GM12878 (cell line): ENCODE data around the gene NCKAP5. TPM values are rescaled to one million over a fixed set of nuclear protein-coding genes. Genes with fewer than 3 reads are reported as not detected.

ENCODE experiments used
- ATAC-seq: fragments of 200-7000 bp; cut with Tn5 transposase; 3 replicates; pipeline ENCODE4 v1.9.1; 2020; ENCODE audit warnings: mild to moderate bottlenecking, moderate library complexity
- BruUV-seq: library from RNA; stranded (reverse); fragments of 400-500 nt; replicated peaks from 2 replicates; lab custom pipeline; 2021; lab: Mats Ljungman, UMichigan
- CTCF ChIA-PET: fragments of 300-600 bp; sonication (Branson Sonifier 250); formaldehyde crosslinking; extraction: SDS; loops from one replicate; lab custom pipeline; 2021; ENCODE audit warnings: inconsistent platforms; lab: Yijun Ruan, JAX
- POLR2A ChIA-PET: fragments of 350-600 bp; formaldehyde crosslinking; extraction: SDS; loops from one replicate; lab custom pipeline; 2021; ENCODE audit warnings: inconsistent platforms; lab: Charles Lee
- RAD21 ChIA-PET: fragments of 300-600 bp; sonication (Branson Sonifier 250); formaldehyde crosslinking; loops from one replicate; lab custom pipeline; 2023; ENCODE audit warnings: antibody characterized with exemption; ENCODE audit not compliant: unreplicated experiment; lab: Charles Lee
- SMC1A ChIA-PET: fragments of 300-600 bp; sonication (Branson Sonifier 250); formaldehyde crosslinking; loops from one replicate; lab custom pipeline; 2023; ENCODE audit not compliant: unreplicated experiment, uncharacterized antibody; lab: Charles Lee
- DNase-seq: peaks from one replicate; pipeline ENCODE4 v3.0.0-alpha.2; 2011; ENCODE audit warnings: low read depth, low spot score
- FAIRE-seq: peaks from 3 replicates; lab custom pipeline; 2011; peaks lifted over from hg19 to GRCh38; lab: Jason Lieb, UNC
- H2AFZ ChIP-seq: 2 replicates; pipeline ENCODE4 v1.6.0; 2011; ENCODE audit warnings: low read depth, low read length, control low read depth; ENCODE audit not compliant: control insufficient read depth
- H3K27ac ChIP-seq: 2 replicates; pipeline ENCODE4 v1.5.1; 2011; ENCODE audit warnings: control low read depth; ENCODE audit not compliant: control insufficient read depth, insufficient read depth
- H3K27me3 ChIP-seq, 2 experiments: replicated peaks in 1 of 2; 2 replicates each; pipeline versions ENCODE4 v1.6.0 to v1.6.1; 2011; ENCODE audit warnings: low read length in 1 of 2; ENCODE audit not compliant: control insufficient read depth in 2 of 2, insufficient read depth in 2 of 2
- H3K36me3 ChIP-seq, 2 experiments: 2 replicates each; pipeline ENCODE4 v1.5.1; 2011; ENCODE audit warnings: low read length in 1 of 2; ENCODE audit not compliant: control insufficient read depth in 2 of 2, insufficient read depth in 2 of 2
- H3K4me1 ChIP-seq: 2 replicates; pipeline ENCODE4 v1.6.1; 2011; ENCODE audit warnings: mild to moderate bottlenecking, low read length, moderate library complexity, mixed read lengths; ENCODE audit not compliant: control insufficient read depth, insufficient read depth
- H3K4me2 ChIP-seq: 2 replicates; pipeline ENCODE4 v1.6.0; 2011; ENCODE audit warnings: control low read depth; ENCODE audit not compliant: control insufficient read depth, insufficient read depth
- H3K4me3 ChIP-seq: fragments of 200-600 bp; sonication (generic); 2 replicates; pipeline ENCODE4 v1.5.1; 2016
- H3K79me2 ChIP-seq: 2 replicates; pipeline ENCODE4 v1.6.0; 2011; ENCODE audit warnings: low read length; ENCODE audit not compliant: control insufficient read depth, insufficient read depth
- H3K9ac ChIP-seq: 2 replicates; pipeline ENCODE4 v1.8.0; 2011; ENCODE audit warnings: low read length, control low read depth, mixed read lengths; ENCODE audit not compliant: control insufficient read depth, insufficient read depth
- H3K9me3 ChIP-seq: replicated peaks from 3 replicates; pipeline ENCODE4 v1.5.1; 2011; ENCODE audit warnings: mild to moderate bottlenecking, low read length; ENCODE audit not compliant: control insufficient read depth, insufficient read depth
- H4K20me1 ChIP-seq: 2 replicates; pipeline ENCODE4 v1.6.0; 2011; ENCODE audit not compliant: control insufficient read depth, insufficient read depth
- DPF2 ChIP-seq: fragments of 450-650 bp; IDR thresholded peaks from 2 replicates; pipeline ENCODE4 v1.6.1; 2017; ENCODE audit warnings: mild to moderate bottlenecking
- E2F8 ChIP-seq: fragments of 450-650 bp; IDR thresholded peaks from 2 replicates; pipeline ENCODE4 v1.6.1; 2018; ENCODE audit warnings: mild to moderate bottlenecking, low read depth, moderate library complexity; ENCODE audit not compliant: partially characterized antibody
- KLF5 ChIP-seq: fragments of 450-650 bp; IDR thresholded peaks from 2 replicates; pipeline ENCODE4 v1.6.1; 2014; ENCODE audit warnings: mild to moderate bottlenecking; ENCODE audit not compliant: partially characterized antibody
- RELA ChIP-seq: fragments of 450-650 bp; IDR thresholded peaks from 2 replicates; pipeline ENCODE4 v1.8.0; 2014; ENCODE audit warnings: borderline replicate concordance; ENCODE audit not compliant: partially characterized antibody
- SUZ12 ChIP-seq: fragments of 200-600 bp; sonication (generic); IDR thresholded peaks from one replicate; pipeline ENCODE4 v1.6.1; 2018; ENCODE audit warnings: antibody characterized with exemption, mild to moderate bottlenecking; ENCODE audit not compliant: unreplicated experiment
- WGBS: methylation state at CpG from one replicate; pipeline ENCODE4 v1.1.6; 2016; ENCODE audit warnings: low lambda C conversion rate; ENCODE audit not compliant: insufficient replicate concordance, insufficient coverage; ENCODE audit errors: missing lambda C conversion rate; 5-methylcytosine and 5-hydroxymethylcytosine counted together
- in situ Hi-C: fragments of 300-500 bp; cut with MboI; formaldehyde crosslinking; loops from 9 replicates; pipeline ENCODE4 v1.14.3; 2018; ENCODE audit warnings: mixed read lengths
- intact Hi-C: fragments of 100-400 bp; cut with micrococcal nuclease; formaldehyde crosslinking; loops from one replicate; pipeline ENCODE4 v1.14.2; 2022; ENCODE audit not compliant: unreplicated experiment
- polyA plus RNA-seq, 11 experiments: library from polyadenylated mRNA; depleted of rRNA in 4 of 11; unstranded in 6 of 11; stranded (reverse) in 5 of 11; fragments of >200 nt; fragmentation: Nextera tagmentation in 4 of 11; fragmentation: Illumina TruSeq in 1 of 11; extraction: Ambion mirVana in 4 of 11; extraction: Trizol in 1 of 11; gene quantifications; 1 replicate in 1 of 11; 2 replicates in 10 of 11; pipeline versions ENCODE4 v1.2.1 to v1.2.3, GENCODE V29; 2011 to 2016; ENCODE audit warnings: inconsistent platforms in 2 of 11, missing spikeins in 2 of 11, low read depth in 1 of 11
- total RNA-seq, 4 experiments: library from RNA; depleted of rRNA in 3 of 4; stranded (reverse); fragments of >200 nt in 3 of 4; fragmentation: Illumina TruSeq in 1 of 4; extraction: Trizol in 1 of 4; gene quantifications; 2 replicates each; pipeline versions ENCODE4 v1.2.1 to v1.2.3, GENCODE V29; 2013 to 2021
- TF ChIP-seq, protein P1 (sequence below): IDR thresholded peaks from 2 replicates; pipeline ENCODE4 v1.6.1; 2012; ENCODE audit warnings: mild to moderate bottlenecking, low read depth, low read length

NCKAP5 gene
- total and polyA plus RNA-seq, 10 of the 15 experiments (the other 5 are each of a cell fraction or from before 2014, with no cell fraction given), result 0.06 to 0.44 (median 0.16) TPM

DNA sequence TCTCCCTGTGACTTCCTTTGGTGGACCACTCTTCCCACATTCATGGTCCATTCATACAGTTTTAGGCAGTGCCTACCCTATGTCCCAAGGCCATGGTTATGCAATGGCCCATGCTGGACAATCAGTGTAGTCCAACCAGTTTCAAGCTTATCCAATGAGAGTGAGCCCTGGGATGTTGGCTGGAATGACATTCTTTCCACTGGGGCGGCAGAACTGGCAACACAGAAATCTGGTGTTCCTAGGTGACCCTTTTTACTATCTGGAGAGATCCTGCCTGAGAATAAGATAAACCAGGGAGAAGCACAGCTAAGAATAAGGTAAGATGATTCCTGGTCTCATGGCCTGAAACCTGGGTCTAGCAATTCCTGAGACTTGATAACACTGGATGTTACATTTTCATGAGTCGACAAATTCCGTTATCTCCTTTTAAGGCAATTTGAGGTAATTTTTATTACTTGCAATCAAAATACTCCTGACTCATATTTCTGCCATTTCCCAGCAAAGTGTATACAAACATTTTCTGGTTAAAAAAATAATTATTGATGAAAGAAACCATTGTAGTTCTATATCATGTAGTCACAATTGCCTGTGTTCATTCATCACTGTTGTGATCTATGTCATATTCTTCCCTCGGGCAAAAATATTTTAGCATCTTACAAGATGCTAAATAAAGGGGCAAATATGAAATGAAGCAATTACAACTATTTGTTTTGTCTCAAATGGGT, 626.8 kb downstream of the NCKAP5 start:
- in situ Hi-C loops (no loop called here), intact Hi-C loops (no loop called here)
- Histone ChIP-seq H3K9ac (no peak overlapping the region), H4K20me1 (no peaks in the 10 kb centered on the region), H3K27me3 (no peaks in the 10 kb centered on the region), H3K4me2 (no peak overlapping the region), H3K36me3 (no peaks in the 10 kb centered on the region), H3K4me1 (no peaks in the 10 kb centered on the region), H3K79me2 (no peaks in the 10 kb centered on the region), H3K9me3 (no peaks in the 10 kb centered on the region), H3K27ac (no peak overlapping the region), H2AFZ (no peak overlapping the region), H3K4me3 (no peak overlapping the region)
- RAD21 ChIA-PET, result no interaction called here
- CTCF ChIA-PET, result no interaction called here
- TF ChIP-seq E2F8 (no peak), KLF5 (no peak), DPF2 (no peak), RELA (no peak), SUZ12 (no peak)
- TF ChIP-seq, protein P1, sequence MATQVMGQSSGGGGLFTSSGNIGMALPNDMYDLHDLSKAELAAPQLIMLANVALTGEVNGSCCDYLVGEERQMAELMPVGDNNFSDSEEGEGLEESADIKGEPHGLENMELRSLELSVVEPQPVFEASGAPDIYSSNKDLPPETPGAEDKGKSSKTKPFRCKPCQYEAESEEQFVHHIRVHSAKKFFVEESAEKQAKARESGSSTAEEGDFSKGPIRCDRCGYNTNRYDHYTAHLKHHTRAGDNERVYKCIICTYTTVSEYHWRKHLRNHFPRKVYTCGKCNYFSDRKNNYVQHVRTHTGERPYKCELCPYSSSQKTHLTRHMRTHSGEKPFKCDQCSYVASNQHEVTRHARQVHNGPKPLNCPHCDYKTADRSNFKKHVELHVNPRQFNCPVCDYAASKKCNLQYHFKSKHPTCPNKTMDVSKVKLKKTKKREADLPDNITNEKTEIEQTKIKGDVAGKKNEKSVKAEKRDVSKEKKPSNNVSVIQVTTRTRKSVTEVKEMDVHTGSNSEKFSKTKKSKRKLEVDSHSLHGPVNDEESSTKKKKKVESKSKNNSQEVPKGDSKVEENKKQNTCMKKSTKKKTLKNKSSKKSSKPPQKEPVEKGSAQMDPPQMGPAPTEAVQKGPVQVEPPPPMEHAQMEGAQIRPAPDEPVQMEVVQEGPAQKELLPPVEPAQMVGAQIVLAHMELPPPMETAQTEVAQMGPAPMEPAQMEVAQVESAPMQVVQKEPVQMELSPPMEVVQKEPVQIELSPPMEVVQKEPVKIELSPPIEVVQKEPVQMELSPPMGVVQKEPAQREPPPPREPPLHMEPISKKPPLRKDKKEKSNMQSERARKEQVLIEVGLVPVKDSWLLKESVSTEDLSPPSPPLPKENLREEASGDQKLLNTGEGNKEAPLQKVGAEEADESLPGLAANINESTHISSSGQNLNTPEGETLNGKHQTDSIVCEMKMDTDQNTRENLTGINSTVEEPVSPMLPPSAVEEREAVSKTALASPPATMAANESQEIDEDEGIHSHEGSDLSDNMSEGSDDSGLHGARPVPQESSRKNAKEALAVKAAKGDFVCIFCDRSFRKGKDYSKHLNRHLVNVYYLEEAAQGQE, result no peak
- BruUV-seq, result no TSS peak
- POLR2A ChIA-PET, result interaction anchor here (1.1 to 1.2 kb wide), 2 partner anchors 10 to 12 kb away, joined by 3 read pairs; no protein-coding TSS in a partner anchor
- no peak for FAIRE-seq
- ATAC-seq, result no peak
- WGBS, result 60% methylated on average over 4 of the region's 4 CpGs
- DNase-seq, result no peak
- SMC1A ChIA-PET, result interaction anchor here (1.8 to 14.5 kb wide), 2 partner anchors 26 to 37 kb away, joined by 5 to 113 read pairs; no protein-coding TSS in a partner anchor
